ENCODE measurements around the gene FARS2.

- TF ChIP-seq, protein P1, sequence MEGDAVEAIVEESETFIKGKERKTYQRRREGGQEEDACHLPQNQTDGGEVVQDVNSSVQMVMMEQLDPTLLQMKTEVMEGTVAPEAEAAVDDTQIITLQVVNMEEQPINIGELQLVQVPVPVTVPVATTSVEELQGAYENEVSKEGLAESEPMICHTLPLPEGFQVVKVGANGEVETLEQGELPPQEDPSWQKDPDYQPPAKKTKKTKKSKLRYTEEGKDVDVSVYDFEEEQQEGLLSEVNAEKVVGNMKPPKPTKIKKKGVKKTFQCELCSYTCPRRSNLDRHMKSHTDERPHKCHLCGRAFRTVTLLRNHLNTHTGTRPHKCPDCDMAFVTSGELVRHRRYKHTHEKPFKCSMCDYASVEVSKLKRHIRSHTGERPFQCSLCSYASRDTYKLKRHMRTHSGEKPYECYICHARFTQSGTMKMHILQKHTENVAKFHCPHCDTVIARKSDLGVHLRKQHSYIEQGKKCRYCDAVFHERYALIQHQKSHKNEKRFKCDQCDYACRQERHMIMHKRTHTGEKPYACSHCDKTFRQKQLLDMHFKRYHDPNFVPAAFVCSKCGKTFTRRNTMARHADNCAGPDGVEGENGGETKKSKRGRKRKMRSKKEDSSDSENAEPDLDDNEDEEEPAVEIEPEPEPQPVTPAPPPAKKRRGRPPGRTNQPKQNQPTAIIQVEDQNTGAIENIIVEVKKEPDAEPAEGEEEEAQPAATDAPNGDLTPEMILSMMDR (IDR thresholded peaks at IDR 0.05 in 8 of 11, conservative IDR thresholded peaks at IDR 0.05 in 3 of 11): no peak
- no peak for TF ChIP-seq POLR2A (IDR thresholded peaks at IDR 0.05)
- TF ChIP-seq POLR2AphosphoS5 (IDR thresholded peaks at IDR 0.05): no peak
These were observed 289.3 kb downstream of the FARS2 start for GRCh38 chr6:5550631-5551030.

Data from spleen (tissue), 7 donors.